Subcutaneous adipose tissue (tissue), 4 donors: ENCODE data around the gene ACTR5. TPM values are rescaled to one million over a fixed set of nuclear protein-coding genes. Genes with fewer than 3 reads are reported as not detected.

Experiments used
- total RNA-seq, 4 donors: library from RNA; depleted of rRNA; stranded (reverse); fragments of >200 nt; gene quantifications; one replicate each; pipeline ENCODE4 v1.1.0, GENCODE V29; 2016
- TF ChIP-seq, protein P1 (sequence below): fragments of 450-650 bp; IDR thresholded peaks from one replicate; pipeline ENCODE4 v1.5.1; 2016; ENCODE audit warnings: low read depth, mild to moderate bottlenecking, control low read depth, antibody characterized with exemption, moderate library complexity

The ACTR5 gene
- total RNA-seq, 4 donors from 2014 or later, result 7.3 to 9.9 (median 8.4) TPM

DNA sequence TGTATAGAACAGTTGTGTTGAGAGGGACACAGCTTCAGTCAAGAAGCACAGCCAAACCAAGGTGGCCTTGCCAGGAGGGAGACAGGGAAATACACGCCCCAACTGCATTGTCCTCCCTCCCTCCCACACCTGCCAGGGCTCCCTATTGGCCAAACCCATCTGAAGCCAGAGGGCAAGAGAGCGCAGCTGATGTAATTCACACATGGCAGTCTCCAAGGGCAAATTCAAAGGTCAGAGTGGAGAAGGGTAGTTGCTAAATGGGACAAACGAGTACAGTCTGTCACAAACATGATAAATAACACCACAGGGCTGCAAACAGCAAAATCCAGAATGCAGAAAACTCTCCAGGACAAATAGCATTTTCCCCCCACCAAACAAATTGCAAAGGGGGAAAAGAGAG is 34.0 kb downstream of the ACTR5 start:
- TF ChIP-seq, protein P1, sequence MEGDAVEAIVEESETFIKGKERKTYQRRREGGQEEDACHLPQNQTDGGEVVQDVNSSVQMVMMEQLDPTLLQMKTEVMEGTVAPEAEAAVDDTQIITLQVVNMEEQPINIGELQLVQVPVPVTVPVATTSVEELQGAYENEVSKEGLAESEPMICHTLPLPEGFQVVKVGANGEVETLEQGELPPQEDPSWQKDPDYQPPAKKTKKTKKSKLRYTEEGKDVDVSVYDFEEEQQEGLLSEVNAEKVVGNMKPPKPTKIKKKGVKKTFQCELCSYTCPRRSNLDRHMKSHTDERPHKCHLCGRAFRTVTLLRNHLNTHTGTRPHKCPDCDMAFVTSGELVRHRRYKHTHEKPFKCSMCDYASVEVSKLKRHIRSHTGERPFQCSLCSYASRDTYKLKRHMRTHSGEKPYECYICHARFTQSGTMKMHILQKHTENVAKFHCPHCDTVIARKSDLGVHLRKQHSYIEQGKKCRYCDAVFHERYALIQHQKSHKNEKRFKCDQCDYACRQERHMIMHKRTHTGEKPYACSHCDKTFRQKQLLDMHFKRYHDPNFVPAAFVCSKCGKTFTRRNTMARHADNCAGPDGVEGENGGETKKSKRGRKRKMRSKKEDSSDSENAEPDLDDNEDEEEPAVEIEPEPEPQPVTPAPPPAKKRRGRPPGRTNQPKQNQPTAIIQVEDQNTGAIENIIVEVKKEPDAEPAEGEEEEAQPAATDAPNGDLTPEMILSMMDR, result no peak

GRCh38 chr20:38787870-38788269 is 39.6 kb downstream of the ACTR5 start:
- TF ChIP-seq, protein P1, result no peak

GRCh38 chr20:38789503-38790199 is 41.4 kb downstream of the ACTR5 start:
- TF ChIP-seq, protein P1, result no peak

GRCh38 chr20:38790200-38791053 is 42.2 kb downstream of the ACTR5 start:
- TF ChIP-seq, protein P1, result no peak

DNA sequence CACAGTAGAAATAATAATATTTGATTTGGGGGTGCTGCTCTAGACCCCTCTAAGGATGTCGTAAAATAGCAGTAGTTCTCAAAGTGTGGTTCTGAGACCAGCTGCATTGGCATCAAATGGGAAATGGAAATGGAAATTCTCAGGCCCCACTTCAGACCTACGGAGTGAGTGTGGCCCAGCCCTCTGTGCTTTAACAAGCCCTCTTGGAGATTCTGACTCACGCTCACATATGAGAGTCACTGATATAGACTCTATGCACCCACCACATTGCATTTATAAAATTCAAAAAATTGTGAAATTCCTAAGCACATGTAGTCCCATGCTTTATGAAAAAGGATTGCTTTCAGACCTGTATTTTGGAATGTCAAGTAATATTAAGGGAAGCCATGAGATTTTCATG is 43.0 kb downstream of the ACTR5 start:
- TF ChIP-seq, protein P1, result no peak

GRCh38 chr20:38791940-38792339 is 43.7 kb downstream of the ACTR5 start:
- TF ChIP-seq, protein P1, result no peak

DNA sequence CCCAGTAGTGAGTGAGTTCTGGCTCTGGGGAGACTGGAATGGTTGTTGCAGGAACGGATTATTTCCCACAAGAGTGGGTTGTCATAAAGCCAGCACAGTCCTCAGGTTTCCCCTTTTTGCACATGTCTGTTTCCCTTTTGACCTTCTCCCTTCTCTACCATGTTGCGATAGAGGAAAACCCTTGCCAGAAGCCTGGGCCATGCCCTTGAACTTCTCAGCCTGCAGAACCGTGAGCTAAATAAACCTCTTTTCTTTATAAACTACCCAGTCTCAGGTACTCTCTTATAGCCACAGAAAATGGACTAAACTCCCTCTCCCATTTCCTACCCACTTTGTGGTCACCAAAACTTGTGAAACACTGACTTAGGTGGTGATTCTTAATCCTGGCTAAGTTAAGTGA is 50.0 kb downstream of the ACTR5 start:
- TF ChIP-seq, protein P1, result no peak
